RCC 7860 (cell line): ENCODE results near the gene PDE5A.
"Not testable (repeated sequence)": the region's sequence is repeated elsewhere in the genome, so short reads cannot be mapped to it uniquely, and the experiment has no call there.

Source experiments
- DNase-seq: peaks from one replicate; pipeline ENCODE4 v3.0.0-alpha.2; 2015; ENCODE audit warnings: low spot score
- FAIRE-seq: peaks from 2 replicates; lab custom pipeline; 2012; peaks lifted over from hg19 to GRCh38; lab: Jason Lieb, UNC

PDE5A gene

GRCh38 chr4:119478446-119479179, 150.0 kb downstream of the PDE5A start:
- FAIRE-seq (peak; percentile 81), DNase-seq (peak; percentile 23)

GRCh38 chr4:119477412-119478053, 151.1 kb downstream of the PDE5A start:
- no peak for DNase-seq
- FAIRE-seq: peak; percentile 10

GRCh38 chr4:119471259-119471658, 157.3 kb downstream of the PDE5A start:
- DNase-seq: no peak
- FAIRE-seq: no peak

GRCh38 chr4:119470737-119471063, 157.9 kb downstream of the PDE5A start:
- FAIRE-seq, DNase-seq: not testable (repeated sequence)

- FAIRE-seq, DNase-seq: not testable (repeated sequence)
These were observed 158.4 kb downstream of the PDE5A start for GRCh38 chr4:119470021-119470736.

GRCh38 chr4:119469039-119469438, 159.6 kb downstream of the PDE5A start:
- not testable (repeated sequence) for DNase-seq, FAIRE-seq

- not testable (repeated sequence) for DNase-seq, FAIRE-seq
These were observed 165.9 kb downstream of the PDE5A start for GRCh38 chr4:119462733-119463132.

- DNase-seq, FAIRE-seq: not testable (repeated sequence)
These were observed 172.9 kb downstream of the PDE5A start for GRCh38 chr4:119455734-119456133.

- peak; percentile 80 for DNase-seq
- FAIRE-seq: not testable (repeated sequence)
These were observed 173.9 kb downstream of the PDE5A start for GRCh38 chr4:119454491-119455270.

- not testable (repeated sequence) for DNase-seq, FAIRE-seq
These were observed 174.5 kb downstream of the PDE5A start for GRCh38 chr4:119454151-119454490.

- FAIRE-seq, DNase-seq: not testable (repeated sequence)
These were observed 175.3 kb downstream of the PDE5A start for GRCh38 chr4:119453286-119453685.

- not testable (repeated sequence) for FAIRE-seq, DNase-seq
These were observed 178.8 kb downstream of the PDE5A start for GRCh38 chr4:119449851-119450250.
